Fibroblast of pulmonary artery (primary cell): ENCODE measurements around the gene ARHGAP45.

ENCODE experiments used
- DNase-seq: peaks from one replicate; pipeline ENCODE4 v3.0.0-alpha.2; 2010; ENCODE audit warnings: low read depth
- H3K4me3 ChIP-seq: replicated peaks from 2 replicates; pipeline ENCODE4 v1.5.1; 2011; ENCODE audit warnings: low read depth, mild to moderate bottlenecking, control low read depth, low read length, moderate library complexity
- CTCF ChIP-seq: IDR thresholded peaks from 2 replicates; pipeline ENCODE4 v1.5.1; 2011; ENCODE audit warnings: mild to moderate bottlenecking, control low read depth, low read length, inconsistent platforms; ENCODE audit errors: missing control alignments

ARHGAP45 gene

GRCh38 chr19:1053176-1054101 is 13.5 kb upstream of the ARHGAP45 start:
- DNase-seq = no peak
- H3K4me3 ChIP-seq = no peak overlapping the region
- no peak for TF ChIP-seq CTCF

- H3K4me3 ChIP-seq = no peak overlapping the region
- no peak for DNase-seq
- no peak for TF ChIP-seq CTCF
Observed at GRCh38 chr19:1054102-1055027, 12.6 kb upstream of the ARHGAP45 start.

- no peak for DNase-seq
- no peak overlapping the region for H3K4me3 ChIP-seq
- TF ChIP-seq CTCF = no peak
Observed at GRCh38 chr19:1055028-1055425, 11.9 kb upstream of the ARHGAP45 start.

GRCh38 chr19:1055886-1056620 is 10.9 kb upstream of the ARHGAP45 start:
- H3K4me3 ChIP-seq = no peak overlapping the region
- no peak for TF ChIP-seq CTCF
- no peak for DNase-seq

- peak; percentile 74 for DNase-seq
- H3K4me3 ChIP-seq = no peak overlapping the region
- TF ChIP-seq CTCF = no peak
Observed at GRCh38 chr19:1057176-1057855, 9.7 kb upstream of the ARHGAP45 start.

GRCh38 chr19:1058112-1058511 is 8.9 kb upstream of the ARHGAP45 start:
- H3K4me3 ChIP-seq = no peak overlapping the region
- DNase-seq = no peak
- TF ChIP-seq CTCF = no peak
